Pancreas (tissue), 10 donors: ENCODE data around the gene SLC35G3. TPM values are rescaled to one million over a fixed set of nuclear protein-coding genes. Genes with fewer than 3 reads are reported as not detected.
"Not testable (repeated sequence)": the region's sequence is repeated elsewhere in the genome, so short reads cannot be mapped to it uniquely, and the experiment has no call there.

Source experiments
- ATAC-seq, 4 donors: fragments of 200-7000 bp; cut with Tn5 transposase; one replicate each; pipeline versions ENCODE4 v1.8.0 to v1.9.1; 2020; ENCODE audit warnings: mild to moderate bottlenecking in 4 of 4, moderate library complexity in 4 of 4
- DNase-seq, 6 donors: peaks; one replicate each; pipeline ENCODE4 v3.0.0-alpha.2; 2020
- FAIRE-seq: peaks from 2 replicates; lab custom pipeline; 2012; peaks lifted over from hg19 to GRCh38; lab: Jason Lieb, UNC
- H3K27ac ChIP-seq, 4 donors: fragments of 200-600 bp; sonication (generic); 1 replicate in 3 of 4; 2 replicates in 1 of 4; pipeline versions ENCODE4 v1.5.0 to v1.8.0; 2020
- H3K27me3 ChIP-seq, 4 donors: fragments of 200-600 bp; one replicate each; pipeline ENCODE4 v1.8.0; 2021
- H3K36me3 ChIP-seq, 3 donors: fragments of 200-600 bp; sonication (generic) in 1 of 3; one replicate each; pipeline versions ENCODE4 v1.5.0 to v1.8.0; 2020 to 2021
- H3K4me1 ChIP-seq, 3 donors: fragments of 200-600 bp; one replicate each; pipeline ENCODE4 v1.8.0; 2021
- H3K4me3 ChIP-seq, 4 donors: fragments of 200-600 bp; sonication (generic) in 2 of 4; one replicate each; pipeline versions ENCODE4 v1.5.0 to v1.8.0; 2020 to 2021
- H3K9me3 ChIP-seq, 4 donors: fragments of 200-600 bp; one replicate each; pipeline ENCODE4 v1.8.0; 2021
- CTCF ChIP-seq, 4 donors: fragments of 200-600 bp; sonication (generic) in 3 of 4; IDR thresholded peaks; one replicate each; pipeline versions ENCODE4 v1.5.0 to v1.8.0; 2021; ENCODE audit warnings: antibody characterized with exemption in 4 of 4
- WGBS, 2 donors: extraction: QIAGEN DNeasy Blood & Tissue Kit; methylation state at CpG; one replicate each; pipeline ENCODE4 v1.1.7; 2013; 5-methylcytosine and 5-hydroxymethylcytosine counted together
- intact Hi-C, 3 donors: fragments of 100-400 bp; cut with DNase I; formaldehyde crosslinking; loops; one replicate each; pipeline versions ENCODE4 v1.11.1 to v1.14.2; 2022
- polyA plus RNA-seq, 2 donors: library from polyadenylated mRNA; stranded (reverse); fragments of 200-250 nt; gene quantifications; one replicate each; pipeline ENCODE4 v1.2.3, GENCODE V29; 2013
- total RNA-seq, 6 donors: library from RNA; stranded (reverse); fragmentation: NEBNext Ultra II Directional in 4 of 6; extraction: Animal tissue kit (Norgen Biotek cat#: 25700) in 4 of 6; gene quantifications; one replicate each; pipeline versions ENCODE4 v1.2.1 to v1.2.4, GENCODE V29; 2021 to 2023
- donor health status: healthy with polysubstance abuse.
- donor health status: DM: no; HTN: no; CAD: no; lungs with moderate emphysema.
- donor health status: DM: no; HTN: no; CAD: no.
- donor health status: control.
- donor health status: control.
- donor health status: Bipolar disorder and iron deficiency.
- donor health status: DM: yes; HTN: yes; CAD: no.
- donor health status: DM: no; HTN: no; CAD: no.
- donor health status: DM: no; HTN: no; CAD: no.
- donor health status: DM: yes; HTN: yes; CAD: no.

SLC35G3 gene
- total and polyA plus RNA-seq, 8 donors, result not detected

- no peak for ATAC-seq
- H3K27ac ChIP-seq, result no peak overlapping the region
- no peaks in the 10 kb centered on the region for H3K9me3 ChIP-seq
- H3K4me1 ChIP-seq, result no peaks in the 10 kb centered on the region
- no peak for FAIRE-seq
- TF ChIP-seq CTCF (IDR thresholded peaks at IDR 0.05), result no peak
- DNase-seq, result no peak
- WGBS, 2 donors, result 27 to 37% methylated on average over 6 of the region's 6 CpGs
- intact Hi-C loops, result no loop called here
- H3K36me3 ChIP-seq, result no peaks in the 10 kb centered on the region
- H3K27me3 ChIP-seq, result no peaks in the 10 kb centered on the region
- no peak overlapping the region for H3K4me3 ChIP-seq
Observed at GRCh38 chr17:35183332-35183731, 10.9 kb downstream of the SLC35G3 start.

- not testable (repeated sequence) for DNase-seq, ATAC-seq, H3K4me3 ChIP-seq, H3K36me3 ChIP-seq, H3K27ac ChIP-seq, FAIRE-seq, H3K4me1 ChIP-seq, H3K9me3 ChIP-seq, H3K27me3 ChIP-seq
- 85 to 86% methylated on average over 5 of the region's 5 CpGs for WGBS, 2 donors
- intact Hi-C loops, result loop anchor here in 2 of 3 donors (10.0 kb wide), 2 partner anchors 355 to 365 kb away; partner anchors contain the start of gene SLFN12L (in 1 of the 2)
Observed at GRCh38 chr17:35179379-35179778, 14.8 kb downstream of the SLC35G3 start.

- Histone ChIP-seq H3K4me1 (no peaks in the 10 kb centered on the region), H3K9me3 (no peaks in the 10 kb centered on the region), H3K27me3 (no peaks in the 10 kb centered on the region), H3K36me3 (no peaks in the 10 kb centered on the region), H3K4me3 (no peak overlapping the region), H3K27ac (no peak overlapping the region)
- FAIRE-seq (no peak), ATAC-seq (no peak), DNase-seq (no peak)
- intact Hi-C loops, result loop anchor here in 2 of 3 donors (10.0 kb wide), 2 partner anchors 358 to 368 kb away; partner anchors contain the start of gene SLFN12L (in 1 of the 2)
- TF ChIP-seq CTCF (IDR thresholded peaks at IDR 0.05), result no peak
- 49 to 58% methylated on average over 8 of the region's 8 CpGs for WGBS, 2 donors
Observed at GRCh38 chr17:35176897-35177296, 17.3 kb downstream of the SLC35G3 start.

- Histone ChIP-seq H3K4me3 (no peak overlapping the region), H3K9me3 (no peaks in the 10 kb centered on the region), H3K4me1 (no peaks in the 10 kb centered on the region), H3K27me3 (no peaks in the 10 kb centered on the region), H3K27ac (no peak overlapping the region), H3K36me3 (no peaks in the 10 kb centered on the region)
- no peak for FAIRE-seq
- intact Hi-C loops, result loop anchor here in 2 of 3 donors (10.0 kb wide), 2 partner anchors 359 to 369 kb away; partner anchors contain the start of gene SLFN12L (in 1 of the 2)
- no peak for ATAC-seq
- 59 to 68% methylated on average over 9 of the region's 9 CpGs for WGBS, 2 donors
- DNase-seq, result no peak
- TF ChIP-seq CTCF (IDR thresholded peaks at IDR 0.05), result no peak
Observed at GRCh38 chr17:35175638-35176415, 18.4 kb downstream of the SLC35G3 start.

- ATAC-seq (no peak), FAIRE-seq (no peak), DNase-seq (no peak)
- Histone ChIP-seq H3K9me3 (no peaks in the 10 kb centered on the region), H3K36me3 (no peaks in the 10 kb centered on the region), H3K27me3 (no peaks in the 10 kb centered on the region), H3K4me1 (no peaks in the 10 kb centered on the region), H3K4me3 (no peak overlapping the region), H3K27ac (no peak overlapping the region)
- no peak for TF ChIP-seq CTCF (IDR thresholded peaks at IDR 0.05)
- intact Hi-C loops, result loop anchor here in 2 of 3 donors (10.0 kb wide), 2 partner anchors 360 to 370 kb away; partner anchors contain the start of gene SLFN12L (in 1 of the 2)
- WGBS, 2 donors, result 61 to 67% methylated on average over 2 of the region's 2 CpGs
Observed at GRCh38 chr17:35174835-35175334, 19.3 kb downstream of the SLC35G3 start.

GRCh38 chr17:35172321-35172720 is 21.9 kb downstream of the SLC35G3 start:
- intact Hi-C loops, result loop anchor here in 2 of 3 donors (10.0 kb wide), 2 partner anchors 362 to 372 kb away; partner anchors contain the start of gene SLFN12L (in 1 of the 2)
- 70 to 81% methylated on average over 3 of the region's 3 CpGs for WGBS, 2 donors
- H3K9me3 ChIP-seq, H3K27ac ChIP-seq, H3K4me3 ChIP-seq, ATAC-seq, H3K36me3 ChIP-seq, H3K4me1 ChIP-seq, FAIRE-seq, H3K27me3 ChIP-seq, DNase-seq: not testable (repeated sequence)
